Measurements from ENCODE around the gene PLSCR1.

The PLSCR1 gene, protein sequence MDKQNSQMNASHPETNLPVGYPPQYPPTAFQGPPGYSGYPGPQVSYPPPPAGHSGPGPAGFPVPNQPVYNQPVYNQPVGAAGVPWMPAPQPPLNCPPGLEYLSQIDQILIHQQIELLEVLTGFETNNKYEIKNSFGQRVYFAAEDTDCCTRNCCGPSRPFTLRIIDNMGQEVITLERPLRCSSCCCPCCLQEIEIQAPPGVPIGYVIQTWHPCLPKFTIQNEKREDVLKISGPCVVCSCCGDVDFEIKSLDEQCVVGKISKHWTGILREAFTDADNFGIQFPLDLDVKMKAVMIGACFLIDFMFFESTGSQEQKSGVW

DNA sequence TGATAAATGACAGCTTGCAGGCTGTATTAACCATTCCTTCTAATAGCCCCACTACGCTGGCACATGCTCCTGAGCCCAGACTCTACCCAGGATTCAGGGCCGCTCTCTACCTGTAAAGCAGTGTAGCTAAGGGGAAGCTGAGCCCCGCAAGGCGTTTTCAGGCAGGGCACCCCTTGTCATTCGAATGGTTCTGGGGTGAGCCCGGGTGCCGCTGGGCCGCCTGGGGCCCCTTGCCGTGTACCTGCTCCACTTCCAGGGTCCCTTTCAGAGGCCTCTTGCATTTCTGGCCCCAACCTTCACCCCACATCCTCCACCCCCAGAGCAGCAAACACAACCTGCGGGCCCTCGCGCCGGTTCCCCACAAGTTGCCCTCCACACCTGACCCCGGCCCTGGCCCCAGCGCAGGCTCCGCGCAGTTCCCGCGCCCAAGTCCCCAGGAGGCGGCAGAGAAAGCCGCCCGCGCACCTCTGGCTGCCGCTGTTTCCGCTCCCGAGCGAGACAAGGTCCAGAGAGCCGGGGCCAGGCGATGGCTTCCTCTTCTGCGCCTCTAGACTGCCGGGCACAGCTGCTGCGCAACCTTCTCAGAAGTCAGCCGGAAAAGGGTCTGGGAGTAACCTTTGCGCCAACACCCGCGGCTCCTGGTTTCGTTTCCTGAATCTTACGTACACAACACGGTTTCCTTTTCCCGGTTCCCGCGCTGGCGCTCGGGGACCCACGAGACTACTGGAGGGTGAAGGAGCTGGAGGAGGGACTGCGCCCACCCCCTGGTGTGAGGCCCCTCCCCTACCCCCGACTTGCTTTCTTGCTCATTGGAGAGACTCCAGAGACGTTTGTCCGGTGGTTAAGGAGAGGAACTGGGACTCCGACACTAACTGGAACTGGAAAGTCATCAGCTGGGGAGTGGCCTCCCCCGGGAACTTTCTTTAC, at the start of gene PLSCR1:
Gene PLSCR1, minus strand, starts transcription at position 606 of the 927 bp plus-strand sequence. CDS start 8,055 bp downstream, outside the sequence.
- DNase-seq (ENCODE audit: low spot score), result peak; percentile 66

GRCh38 chr3:146593776-146594175, 49.4 kb upstream of the PLSCR1 start:
- DNase-seq (ENCODE audit: low spot score), result no peak

DNA sequence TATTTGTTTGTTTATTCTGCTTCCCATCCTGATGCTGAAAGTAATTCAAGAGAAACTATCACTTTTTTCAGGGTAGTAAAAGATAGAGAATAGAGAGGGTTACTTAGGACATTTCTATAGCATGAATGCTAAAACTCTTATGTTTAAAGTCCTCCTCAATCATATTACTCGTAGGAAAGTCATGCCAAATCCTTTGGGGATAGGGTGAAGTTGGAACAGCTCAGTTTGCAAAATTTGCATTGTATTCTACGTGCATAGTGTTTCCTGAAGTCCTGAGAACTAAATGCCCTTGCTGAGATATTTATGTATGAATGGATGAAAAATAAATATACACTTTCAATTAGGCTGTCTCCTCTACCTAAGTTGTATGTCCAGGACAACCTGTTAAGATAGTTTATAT, 46.1 kb upstream of the PLSCR1 start:
- no peak for DNase-seq (ENCODE audit: low spot score)

- DNase-seq (ENCODE audit: low spot score), result peak; percentile 3
Observed at GRCh38 chr3:146589899-146590508, 45.6 kb upstream of the PLSCR1 start.

DNA sequence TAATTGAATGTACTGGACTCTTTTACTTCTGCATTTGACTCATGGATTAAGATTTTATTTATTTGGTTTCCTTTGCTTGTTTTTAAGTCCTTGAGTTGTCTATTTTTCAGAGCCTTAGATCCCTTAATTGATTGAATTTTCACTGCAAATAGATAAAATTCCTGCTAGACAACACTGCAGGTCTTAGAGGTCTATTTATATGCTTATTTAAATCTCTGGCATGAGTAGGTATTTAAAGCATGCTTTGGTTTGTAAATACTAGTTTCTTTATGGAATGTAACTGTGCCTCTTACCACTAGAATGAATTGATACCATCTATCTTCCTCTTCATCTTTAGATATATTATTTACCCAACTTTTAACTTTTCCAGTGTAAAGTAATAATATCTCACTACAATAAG, 40.7 kb upstream of the PLSCR1 start:
- DNase-seq (ENCODE audit: low spot score), result no peak

- no peak for DNase-seq (ENCODE audit: low spot score)
Observed at GRCh38 chr3:146581951-146582467, 37.6 kb upstream of the PLSCR1 start.

GRCh38 chr3:146581080-146581601, 36.7 kb upstream of the PLSCR1 start:
- DNase-seq (ENCODE audit: low spot score), result peak; percentile 3

- DNase-seq (ENCODE audit: low spot score), result no peak
Observed at GRCh38 chr3:146577662-146578061, 33.3 kb upstream of the PLSCR1 start.

- DNase-seq (ENCODE audit: low spot score), result no peak
Observed at GRCh38 chr3:146575636-146576035, 31.2 kb upstream of the PLSCR1 start.

DNA sequence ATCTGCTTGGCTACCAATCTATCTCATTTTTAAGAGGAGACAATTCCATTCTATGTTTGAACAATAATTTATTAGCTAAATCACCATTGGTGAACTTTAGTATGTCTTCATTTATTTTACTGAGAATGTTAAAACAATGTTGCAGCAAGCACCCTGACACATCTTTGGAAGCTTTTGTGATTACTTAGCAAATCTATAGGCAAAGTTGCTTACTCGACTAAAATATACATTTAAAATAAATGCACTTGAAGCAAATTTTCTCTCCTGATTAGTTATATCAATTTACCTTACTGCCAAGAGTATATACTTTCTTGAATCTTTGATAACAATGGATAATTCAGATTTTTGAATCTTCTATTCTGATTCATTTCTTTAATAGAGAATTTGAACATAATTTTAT, 29.8 kb upstream of the PLSCR1 start:
- no peak for DNase-seq (ENCODE audit: low spot score)

DNA sequence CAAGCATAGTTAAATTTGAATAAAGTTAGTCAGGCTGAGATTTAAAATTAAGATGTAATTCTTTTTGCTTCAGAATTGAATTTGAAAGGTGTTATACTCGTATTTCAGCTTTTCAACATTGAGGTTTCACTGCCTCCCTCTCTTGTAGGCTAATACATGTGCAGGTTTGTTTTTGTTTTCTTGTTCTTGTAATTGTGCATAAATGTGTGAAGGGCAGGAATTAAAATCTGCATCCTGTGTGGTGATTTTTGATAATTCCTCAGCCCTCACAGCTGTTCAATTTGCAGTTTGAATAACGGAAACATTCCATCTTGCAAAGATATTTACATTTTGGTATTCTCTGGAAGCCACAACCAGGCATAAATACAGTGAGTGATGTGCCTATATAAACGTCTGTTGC, 24.9 kb upstream of the PLSCR1 start:
- DNase-seq (ENCODE audit: low spot score), result no peak

- no peak for DNase-seq (ENCODE audit: low spot score)
Observed at GRCh38 chr3:146566138-146566537, 21.7 kb upstream of the PLSCR1 start.

- DNase-seq (ENCODE audit: low spot score), result no peak
Observed at GRCh38 chr3:146561879-146562278, 17.5 kb upstream of the PLSCR1 start.

GRCh38 chr3:146561463-146561862, 17.1 kb upstream of the PLSCR1 start:
- DNase-seq (ENCODE audit: low spot score), result no peak

DNA sequence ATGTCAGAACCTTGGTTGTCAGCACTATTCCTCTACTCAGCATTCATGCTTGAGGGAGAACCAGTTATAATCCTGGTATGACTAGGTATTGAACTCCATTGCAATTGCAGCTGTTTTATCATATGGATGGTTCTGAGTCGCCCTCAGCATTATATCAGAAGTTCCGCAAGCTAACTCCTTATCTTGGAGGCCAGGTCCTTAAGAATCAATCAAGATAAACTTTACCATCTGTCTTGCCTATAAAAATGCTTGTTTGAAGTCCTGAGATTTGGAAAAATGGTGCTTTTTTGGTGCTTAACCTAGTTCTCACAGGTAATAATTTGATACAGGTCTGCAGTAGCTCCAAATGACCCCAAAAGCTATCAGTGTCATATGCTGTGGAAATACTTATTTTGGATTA, 16.3 kb upstream of the PLSCR1 start:
- no peak for DNase-seq (ENCODE audit: low spot score)

- no peak for DNase-seq (ENCODE audit: low spot score)
Observed at GRCh38 chr3:146559388-146559787, 15.0 kb upstream of the PLSCR1 start.

- no peak for DNase-seq (ENCODE audit: low spot score)
Observed at GRCh38 chr3:146558781-146559180, 14.4 kb upstream of the PLSCR1 start.

GRCh38 chr3:146557745-146558144, 13.3 kb upstream of the PLSCR1 start:
- no peak for DNase-seq (ENCODE audit: low spot score)

DNA sequence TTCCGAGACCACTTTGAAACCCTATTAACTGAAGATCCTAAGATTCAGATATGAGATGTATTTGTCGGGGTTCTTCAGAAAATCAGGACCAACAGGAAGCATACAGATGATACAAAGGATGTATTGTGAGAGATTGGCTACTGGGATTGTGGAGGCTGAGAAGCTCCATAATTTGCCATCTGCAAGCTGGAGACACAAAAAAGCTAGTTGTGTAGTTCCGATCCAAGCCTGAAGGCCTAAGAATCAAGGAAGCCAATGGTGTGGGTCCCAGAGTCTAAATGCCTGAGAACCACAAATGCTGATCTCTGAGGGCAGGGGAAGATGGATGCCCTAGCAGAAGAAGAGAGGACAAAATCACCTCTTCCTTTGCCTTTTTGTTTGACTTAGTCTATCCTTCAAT, 10.9 kb upstream of the PLSCR1 start:
- no peak for DNase-seq (ENCODE audit: low spot score)

DNA sequence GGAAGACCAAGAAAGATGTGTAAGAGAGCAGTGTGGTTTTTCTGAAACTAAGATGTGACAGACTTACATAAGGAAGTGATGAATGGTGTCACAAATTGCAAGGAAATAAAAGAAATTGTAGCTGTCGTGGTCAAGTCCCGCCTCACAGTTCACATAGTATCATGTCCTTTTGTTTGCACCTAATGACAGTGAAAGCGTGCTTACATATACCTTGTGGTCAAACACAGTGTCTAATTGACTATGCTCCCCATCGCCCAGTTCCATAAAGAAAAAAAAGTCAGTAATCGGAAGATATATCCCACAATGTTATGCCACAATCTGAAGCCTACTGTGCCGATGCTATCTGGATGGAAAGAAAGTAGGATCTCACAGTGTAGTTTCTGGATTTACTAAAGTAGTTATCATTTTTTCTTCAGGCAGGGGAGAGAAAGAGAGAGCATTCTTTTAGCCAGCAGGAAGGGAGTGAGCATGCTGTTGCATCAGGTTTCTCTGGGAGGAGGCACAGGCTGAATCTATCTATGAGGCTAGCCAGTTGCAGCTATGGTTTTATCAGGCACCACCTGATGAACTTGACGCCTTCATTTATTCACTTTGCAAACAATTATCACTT, 9.8 kb upstream of the PLSCR1 start:
- DNase-seq (ENCODE audit: low spot score), result no peak

DNA sequence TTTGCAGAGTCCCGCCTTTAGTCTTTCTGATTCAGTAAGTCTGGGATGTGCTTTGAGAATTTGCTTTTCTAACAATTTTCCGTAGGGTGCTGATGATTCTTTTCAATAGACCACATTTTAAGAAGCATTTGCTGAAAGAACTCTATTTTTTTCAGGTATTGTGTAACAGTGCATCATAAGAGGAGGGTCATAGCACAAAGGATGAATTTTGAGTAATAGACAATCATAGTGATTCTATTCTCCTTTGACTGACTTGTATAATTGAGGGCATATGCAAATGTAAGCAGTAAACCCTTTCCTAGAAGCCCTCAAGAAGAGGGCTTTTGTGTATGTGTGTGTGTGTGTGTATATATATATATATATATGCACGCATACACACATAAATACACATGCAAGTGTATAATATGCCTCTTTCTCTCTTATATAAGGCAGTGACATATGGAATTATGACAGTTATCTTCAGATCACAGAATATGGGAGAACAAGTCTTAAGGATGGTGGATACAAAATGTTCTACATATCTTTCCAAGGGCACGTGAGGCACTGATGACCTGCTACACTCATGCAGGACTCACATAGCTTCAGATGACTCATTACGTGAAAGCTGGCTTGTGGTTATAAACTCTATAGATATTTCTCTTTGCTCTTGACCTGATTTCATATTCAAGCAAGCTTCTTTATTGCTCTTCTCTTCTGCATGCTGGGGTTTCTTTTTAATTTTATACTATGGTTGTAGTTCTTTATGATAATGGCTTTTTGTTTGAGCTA, 6.5 kb upstream of the PLSCR1 start:
- DNase-seq (ENCODE audit: low spot score), result no peak
